HG02981 (cell line): ENCODE measurements around the gene MRPS35.
"Not testable (repeated sequence)": the region's sequence is repeated elsewhere in the genome, so short reads cannot be mapped to it uniquely, and the experiment has no call there.

Experiments used
- ATAC-seq: cut with Tn5 transposase; IDR thresholded peaks from one replicate; pipeline ENCODE4 v1.9.1; 2021; ENCODE audit warnings: mild to moderate bottlenecking, moderate library complexity; ENCODE audit not compliant: unreplicated experiment

MRPS35 gene

GRCh38 chr12:27707216-27707615 lies 3.4 kb upstream of the MRPS35 start:
- no peak for ATAC-seq

- no peak for ATAC-seq
These were observed 1.3 kb upstream of the MRPS35 start for GRCh38 chr12:27709212-27709931.

- peak; percentile 39 for ATAC-seq
These were observed 570 bp upstream of the MRPS35 start for GRCh38 chr12:27709932-27710591.

GRCh38 chr12:27711317-27711682 lies 668 bp downstream of the MRPS35 start:
- ATAC-seq = peak; percentile 27

- ATAC-seq = no peak
These were observed 1.3 kb downstream of the MRPS35 start for GRCh38 chr12:27711967-27712366.

- no peak for ATAC-seq
These were observed 12.6 kb downstream of the MRPS35 start for GRCh38 chr12:27723212-27723611.

- no peak for ATAC-seq
These were observed 19.5 kb downstream of the MRPS35 start for GRCh38 chr12:27730097-27730588.

- ATAC-seq = no peak
These were observed 21.6 kb downstream of the MRPS35 start for GRCh38 chr12:27732281-27732680.

- ATAC-seq = peak; percentile 86
These were observed 22.5 kb downstream of the MRPS35 start for GRCh38 chr12:27733052-27733656.

GRCh38 chr12:27733791-27734190 lies 23.2 kb downstream of the MRPS35 start:
- ATAC-seq = no peak

GRCh38 chr12:27734321-27734720 lies 23.7 kb downstream of the MRPS35 start:
- ATAC-seq = not testable (repeated sequence)

- no peak for ATAC-seq
These were observed 33.0 kb downstream of the MRPS35 start for GRCh38 chr12:27743601-27744000.

- ATAC-seq = not testable (repeated sequence)
These were observed 35.1 kb downstream of the MRPS35 start for GRCh38 chr12:27745734-27746133.

- no peak for ATAC-seq
These were observed 36.6 kb downstream of the MRPS35 start for GRCh38 chr12:27747111-27747820.

- ATAC-seq = no peak
These were observed 40.9 kb downstream of the MRPS35 start for GRCh38 chr12:27751386-27752047.

GRCh38 chr12:27754795-27755194 lies 44.2 kb downstream of the MRPS35 start:
- ATAC-seq = no peak

GRCh38 chr12:27756670-27757195 lies 46.1 kb downstream of the MRPS35 start:
- no peak for ATAC-seq

- ATAC-seq = no peak
These were observed 52.1 kb downstream of the MRPS35 start for GRCh38 chr12:27762757-27763156.

GRCh38 chr12:27766587-27766986 lies 56.0 kb downstream of the MRPS35 start:
- ATAC-seq = no peak

- ATAC-seq = no peak
These were observed 58.6 kb downstream of the MRPS35 start for GRCh38 chr12:27769142-27769673.
